ENCODE measurements around the gene ZNF558. TPM values are rescaled to one million over a fixed set of nuclear protein-coding genes. Genes with fewer than 3 reads are reported as not detected.

ZNF558 gene
- total RNA-seq (2022; extraction: Qiagen RNA extraction): 5.7 to 8.2 TPM (median 6.9 TPM) in 5 replicates

DNA sequence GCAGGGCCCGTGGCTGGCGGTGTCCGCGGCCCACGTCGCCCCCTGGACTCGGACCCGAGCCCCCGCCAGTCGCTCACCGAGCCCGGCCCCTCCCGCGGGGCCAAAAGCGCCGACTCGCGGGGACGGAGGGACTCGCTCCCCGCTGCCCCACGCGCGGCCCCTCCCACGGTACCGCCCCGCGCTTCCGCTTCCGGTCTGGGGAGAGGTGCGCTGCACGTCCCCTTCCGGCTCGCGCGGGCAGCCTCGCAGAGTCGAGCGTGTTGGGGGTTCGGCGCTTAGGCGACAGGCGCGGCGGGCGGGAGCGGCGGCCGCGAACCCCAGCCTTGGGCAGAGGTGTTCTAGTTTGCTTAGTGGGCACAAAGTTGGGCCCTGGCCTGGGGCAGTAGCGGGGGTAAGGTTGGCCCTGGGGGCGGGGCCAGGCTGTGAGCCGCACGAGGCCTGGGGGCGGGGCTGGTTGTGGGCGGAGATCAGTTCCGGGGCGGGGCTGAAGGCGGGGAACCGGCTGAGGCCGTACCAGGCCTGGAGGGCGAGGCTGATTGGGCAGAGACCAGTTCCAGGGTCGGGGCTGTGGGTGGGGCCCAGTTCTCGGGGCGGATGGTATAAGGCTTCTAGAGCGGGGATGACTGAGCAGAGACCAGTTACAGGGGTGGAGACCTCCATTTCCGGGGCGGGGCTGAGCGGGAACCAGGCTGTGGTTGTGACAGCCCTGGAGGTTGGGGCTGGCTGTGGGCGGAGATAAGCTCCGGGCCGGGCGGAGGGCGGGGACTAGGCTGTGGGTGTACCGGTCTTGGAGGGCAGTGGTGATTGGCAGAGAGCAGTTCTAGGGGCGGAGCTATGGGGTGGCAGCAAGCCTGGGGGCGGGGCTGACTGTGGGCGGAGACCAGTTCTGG is at the start of gene ZNF558, which contains the start of gene MBD3L1:
ZNF558 (minus strand) TSS at position 173 of the 890 bp plus-strand sequence. CDS start 9,645 bp downstream, outside the sequence.
MBD3L1 (plus strand) TSS at position 246 of the 890 bp plus-strand sequence. CDS start 10,302 bp downstream, outside the sequence.

Other genes starting within 250 kb of the ZNF558 start
- 6.8 to 13.7 TPM (median 12.5 TPM) in 5 replicates for gene ADAMTS10, start 221.6 kb downstream of the ZNF558 start, total RNA-seq (2022; extraction: Qiagen RNA extraction)
- gene NFILZ, start 201.7 kb downstream of the ZNF558 start, total RNA-seq (2022; extraction: Qiagen RNA extraction): not detected in 5 replicates
- not detected in 5 replicates for gene ACTL9, start 133.5 kb downstream of the ZNF558 start, total RNA-seq (2022; extraction: Qiagen RNA extraction)
- gene OR2Z1, start 110.7 kb downstream of the ZNF558 start, total RNA-seq (2022; extraction: Qiagen RNA extraction): not detected in 5 replicates
- not detected in 5 replicates for gene MBD3L1, start 73 bp upstream of the ZNF558 start, total RNA-seq (2022; extraction: Qiagen RNA extraction)
- 0.06 to 0.07 TPM (median 0.06 TPM) in 4 of 5 replicates, not detected in the other for gene MUC16, start 178.1 kb upstream of the ZNF558 start, total RNA-seq (2022; extraction: Qiagen RNA extraction)

Measured in A549 treated with dexamethasone at 1 μM for 4 hours (cell line).